Gastroesophageal sphincter (tissue), 3 donors: Measurements from ENCODE around the gene SMAD1.

Source experiments
- POLR2A ChIP-seq, 2 donors: fragments of 450-650 bp; IDR thresholded peaks; one replicate each; pipeline ENCODE4 v1.6.1; 2017; ENCODE audit warnings: antibody characterized with exemption in 2 of 2, mild to moderate bottlenecking in 2 of 2, moderate library complexity in 1 of 2
- TF ChIP-seq, protein P1 (sequence below), 4 experiments: fragments of 200-600 bp in 2 of 4; fragments of 450-650 bp in 2 of 4; sonication (generic) in 1 of 4; IDR thresholded peaks; one replicate each; pipeline ENCODE4 v1.5.1; 2017 to 2019; ENCODE audit warnings: antibody characterized with exemption in 4 of 4, mild to moderate bottlenecking in 2 of 4, moderate library complexity in 2 of 4

DNA sequence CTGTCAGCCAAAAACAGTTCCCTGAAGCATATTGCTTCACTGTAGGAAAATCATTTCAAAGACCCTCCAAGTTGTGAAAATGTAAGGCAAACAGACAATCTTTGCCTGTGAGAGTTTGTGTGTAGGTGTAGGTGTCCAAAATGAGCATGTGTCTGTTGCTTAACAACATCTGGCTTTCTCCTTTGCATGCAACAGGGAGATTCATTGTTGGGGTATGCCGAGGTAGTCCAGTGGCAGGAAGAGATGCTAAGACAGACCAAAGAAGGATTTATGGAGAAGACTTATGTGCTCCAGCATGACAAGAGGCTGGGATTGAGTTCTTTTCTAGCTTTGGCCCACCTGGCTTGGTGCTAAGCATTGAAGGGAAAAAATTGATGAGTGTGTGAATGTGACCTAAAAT lies 29.8 kb upstream of the SMAD1 start:
- TF ChIP-seq, protein P1, sequence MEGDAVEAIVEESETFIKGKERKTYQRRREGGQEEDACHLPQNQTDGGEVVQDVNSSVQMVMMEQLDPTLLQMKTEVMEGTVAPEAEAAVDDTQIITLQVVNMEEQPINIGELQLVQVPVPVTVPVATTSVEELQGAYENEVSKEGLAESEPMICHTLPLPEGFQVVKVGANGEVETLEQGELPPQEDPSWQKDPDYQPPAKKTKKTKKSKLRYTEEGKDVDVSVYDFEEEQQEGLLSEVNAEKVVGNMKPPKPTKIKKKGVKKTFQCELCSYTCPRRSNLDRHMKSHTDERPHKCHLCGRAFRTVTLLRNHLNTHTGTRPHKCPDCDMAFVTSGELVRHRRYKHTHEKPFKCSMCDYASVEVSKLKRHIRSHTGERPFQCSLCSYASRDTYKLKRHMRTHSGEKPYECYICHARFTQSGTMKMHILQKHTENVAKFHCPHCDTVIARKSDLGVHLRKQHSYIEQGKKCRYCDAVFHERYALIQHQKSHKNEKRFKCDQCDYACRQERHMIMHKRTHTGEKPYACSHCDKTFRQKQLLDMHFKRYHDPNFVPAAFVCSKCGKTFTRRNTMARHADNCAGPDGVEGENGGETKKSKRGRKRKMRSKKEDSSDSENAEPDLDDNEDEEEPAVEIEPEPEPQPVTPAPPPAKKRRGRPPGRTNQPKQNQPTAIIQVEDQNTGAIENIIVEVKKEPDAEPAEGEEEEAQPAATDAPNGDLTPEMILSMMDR (IDR thresholded peaks at IDR 0.05) = no peak
- no peak for TF ChIP-seq POLR2A (IDR thresholded peaks at IDR 0.05)
